HepG2 (cell line): ENCODE data around the gene CDKN3. TPM values are rescaled to one million over a fixed set of nuclear protein-coding genes. Genes with fewer than 3 reads are reported as not detected.

Source experiments
- AKAP8 ChIP-seq: sonication (generic); formaldehyde crosslinking; IDR thresholded peaks from 2 replicates; pipeline ENCODE4 v1.5.1; 2020; ENCODE audit warnings: mild to moderate bottlenecking, missing genetic modification reagents
- ATF7-NPFF ChIP-seq: sonication (generic); formaldehyde crosslinking; IDR thresholded peaks from 2 replicates; pipeline ENCODE4 v1.8.1; 2023; ENCODE audit warnings: mild to moderate bottlenecking, low read depth, missing genetic modification reagents, moderate library complexity
- DPF2 ChIP-seq: sonication (generic); formaldehyde crosslinking; IDR thresholded peaks from 2 replicates; pipeline ENCODE4 v1.4.0; 2020; ENCODE audit warnings: mild to moderate bottlenecking, low read depth, missing genetic modification reagents, borderline replicate concordance
- MEIS1 ChIP-seq: sonication (generic); formaldehyde crosslinking; IDR thresholded peaks from 2 replicates; pipeline ENCODE4 v1.9.0; 2021; ENCODE audit warnings: mild to moderate bottlenecking, missing genetic modification reagents, moderate library complexity, borderline replicate concordance
- NR2F2 ChIP-seq: IDR thresholded peaks from 2 replicates; pipeline ENCODE4 v1.6.1; 2012; ENCODE audit warnings: low read depth, inconsistent platforms, borderline replicate concordance
- RFX5 ChIP-seq: IDR thresholded peaks from 2 replicates; pipeline ENCODE4 v1.6.1; 2011; ENCODE audit warnings: low read depth, low read length, improper control_type of control experiment
- SKI ChIP-seq: fragments of 450-650 bp; IDR thresholded peaks from one replicate; pipeline ENCODE4 v1.6.1; 2018; ENCODE audit warnings: mild to moderate bottlenecking; ENCODE audit not compliant: partially characterized antibody
- THAP11 ChIP-seq: IDR thresholded peaks from 2 replicates; pipeline ENCODE4 v1.6.1; 2016; ENCODE audit warnings: missing biosample characterization, missing genetic modification reagents
- ZBTB20 ChIP-seq: sonication (generic); formaldehyde crosslinking; IDR thresholded peaks from 2 replicates; pipeline ENCODE4 v1.8.1; 2023; ENCODE audit warnings: missing genetic modification reagents, low read depth, mild to moderate bottlenecking, borderline replicate concordance
- ZNF253 ChIP-seq: sonication (generic); formaldehyde crosslinking; IDR thresholded peaks from 2 replicates; pipeline ENCODE4 v1.8.0; 2022; ENCODE audit warnings: mild to moderate bottlenecking, missing genetic modification reagents, borderline replicate concordance
- ZNF292 ChIP-seq: sonication (generic); formaldehyde crosslinking; IDR thresholded peaks from 2 replicates; pipeline ENCODE4 v1.8.1; 2022; ENCODE audit warnings: mild to moderate bottlenecking, low read depth, missing genetic modification reagents, borderline replicate concordance
- ZNF431 ChIP-seq: sonication (generic); formaldehyde crosslinking; IDR thresholded peaks from 2 replicates; pipeline ENCODE4 v1.9.0; 2022; ENCODE audit warnings: missing genetic modification reagents, low read depth, mild to moderate bottlenecking, borderline replicate concordance
- polyA plus RNA-seq, 8 experiments: library from polyadenylated mRNA; depleted of rRNA in 3 of 8; stranded (reverse) in 7 of 8; unstranded in 1 of 8; fragments of >200 nt; fragmentation: Illumina TruSeq in 4 of 8; extraction: Trizol in 4 of 8; gene quantifications; 2 replicates each; pipeline versions ENCODE4 v1.2.1 to v1.2.3, GENCODE V29; 2011 to 2016; ENCODE audit warnings: low read depth in 4 of 8, missing spikeins in 1 of 8, mixed read lengths in 1 of 8; ENCODE audit not compliant: insufficient read depth in 1 of 8
- total RNA-seq, 5 experiments: library from RNA; depleted of rRNA; stranded (reverse); fragments of >200 nt; fragmentation: Illumina TruSeq; extraction: Trizol; gene quantifications; 2 replicates each; pipeline ENCODE4 v1.2.3, GENCODE V29; 2016; ENCODE audit warnings: low read depth in 1 of 5
- TF ChIP-seq, protein P1 (sequence below): sonication (generic); formaldehyde crosslinking; IDR thresholded peaks from 2 replicates; pipeline ENCODE4 v1.4.0; 2020; ENCODE audit warnings: low read depth, missing genetic modification reagents
- TF ChIP-seq, protein P2 (sequence below): sonication (generic); formaldehyde crosslinking; IDR thresholded peaks from 2 replicates; pipeline ENCODE4 v1.4.0; 2020; ENCODE audit warnings: missing genetic modification reagents
- TF ChIP-seq, protein P3 (sequence below): IDR thresholded peaks from 2 replicates; pipeline ENCODE4 v1.6.1; 2016; ENCODE audit warnings: missing biosample characterization, missing genetic modification reagents, low read depth
- TF ChIP-seq, protein P4 (sequence below): sonication (generic); formaldehyde crosslinking; IDR thresholded peaks from 2 replicates; pipeline ENCODE4 v1.8.0; 2022; ENCODE audit warnings: mild to moderate bottlenecking, missing genetic modification reagents, moderate library complexity
- TF ChIP-seq, protein P5 (sequence below): sonication (generic); formaldehyde crosslinking; IDR thresholded peaks from 2 replicates; pipeline ENCODE4 v1.4.0; 2020; ENCODE audit warnings: missing genetic modification reagents, mild to moderate bottlenecking, borderline replicate concordance

Gene CDKN3
- total and polyA plus RNA-seq, 2 of the 13 experiments (the other 11 are each of a cell fraction or from before 2014, with no cell fraction given) = 63.0 to 88.9 TPM

DNA sequence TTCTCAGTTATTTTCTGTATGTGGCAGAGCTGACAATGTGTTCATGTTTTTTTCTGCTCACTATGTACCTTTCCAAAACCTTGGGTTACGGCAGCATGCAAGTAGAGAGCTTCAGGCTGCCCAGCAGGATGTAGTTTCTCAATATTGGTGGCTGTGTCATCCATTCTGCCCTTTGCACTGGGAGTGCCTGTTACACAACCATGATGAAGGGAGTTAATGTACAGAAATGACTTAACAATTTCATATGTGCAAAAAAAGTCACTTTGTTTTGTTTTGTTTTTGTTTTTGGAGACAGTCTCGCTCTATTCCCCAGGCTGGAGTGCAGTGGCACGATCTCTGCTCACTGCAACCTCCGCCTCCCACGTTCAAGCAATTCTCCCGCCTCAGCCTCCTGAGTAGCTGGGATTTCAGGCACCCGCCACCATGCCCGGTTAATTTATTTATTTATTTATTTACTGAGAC, 50.5 kb downstream of the CDKN3 start (continued):
- TF ChIP-seq, protein P1, sequence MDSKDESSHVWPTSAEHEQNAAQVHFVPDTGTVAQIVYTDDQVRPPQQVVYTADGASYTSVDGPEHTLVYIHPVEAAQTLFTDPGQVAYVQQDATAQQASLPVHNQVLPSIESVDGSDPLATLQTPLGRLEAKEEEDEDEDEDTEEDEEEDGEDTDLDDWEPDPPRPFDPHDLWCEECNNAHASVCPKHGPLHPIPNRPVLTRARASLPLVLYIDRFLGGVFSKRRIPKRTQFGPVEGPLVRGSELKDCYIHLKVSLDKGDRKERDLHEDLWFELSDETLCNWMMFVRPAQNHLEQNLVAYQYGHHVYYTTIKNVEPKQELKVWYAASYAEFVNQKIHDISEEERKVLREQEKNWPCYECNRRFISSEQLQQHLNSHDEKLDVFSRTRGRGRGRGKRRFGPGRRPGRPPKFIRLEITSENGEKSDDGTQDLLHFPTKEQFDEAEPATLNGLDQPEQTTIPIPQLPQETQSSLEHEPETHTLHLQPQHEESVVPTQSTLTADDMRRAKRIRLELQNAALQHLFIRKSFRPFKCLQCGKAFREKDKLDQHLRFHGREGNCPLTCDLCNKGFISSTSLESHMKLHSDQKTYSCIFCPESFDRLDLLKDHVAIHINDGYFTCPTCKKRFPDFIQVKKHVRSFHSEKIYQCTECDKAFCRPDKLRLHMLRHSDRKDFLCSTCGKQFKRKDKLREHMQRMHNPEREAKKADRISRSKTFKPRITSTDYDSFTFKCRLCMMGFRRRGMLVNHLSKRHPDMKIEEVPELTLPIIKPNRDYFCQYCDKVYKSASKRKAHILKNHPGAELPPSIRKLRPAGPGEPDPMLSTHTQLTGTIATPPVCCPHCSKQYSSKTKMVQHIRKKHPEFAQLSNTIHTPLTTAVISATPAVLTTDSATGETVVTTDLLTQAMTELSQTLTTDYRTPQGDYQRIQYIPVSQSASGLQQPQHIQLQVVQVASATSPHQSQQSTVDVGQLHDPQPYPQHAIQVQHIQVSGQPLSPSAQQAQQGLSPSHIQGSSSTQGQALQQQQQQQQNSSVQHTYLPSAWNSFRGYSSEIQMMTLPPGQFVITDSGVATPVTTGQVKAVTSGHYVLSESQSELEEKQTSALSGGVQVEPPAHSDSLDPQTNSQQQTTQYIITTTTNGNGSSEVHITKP (CRISPR knock-in tag) = peak; percentile 56; the same call in 1 of the 2 replicates
- TF ChIP-seq ATF7-NPFF (CRISPR knock-in tag) = 0 out of 2 replicates have a peak, but pooled peaks have one; percentile 29
- no peak for TF ChIP-seq AKAP8 (CRISPR knock-in tag)
- peak; percentile 85 for TF ChIP-seq DPF2
- no peak for TF ChIP-seq NR2F2
- TF ChIP-seq, protein P2, sequence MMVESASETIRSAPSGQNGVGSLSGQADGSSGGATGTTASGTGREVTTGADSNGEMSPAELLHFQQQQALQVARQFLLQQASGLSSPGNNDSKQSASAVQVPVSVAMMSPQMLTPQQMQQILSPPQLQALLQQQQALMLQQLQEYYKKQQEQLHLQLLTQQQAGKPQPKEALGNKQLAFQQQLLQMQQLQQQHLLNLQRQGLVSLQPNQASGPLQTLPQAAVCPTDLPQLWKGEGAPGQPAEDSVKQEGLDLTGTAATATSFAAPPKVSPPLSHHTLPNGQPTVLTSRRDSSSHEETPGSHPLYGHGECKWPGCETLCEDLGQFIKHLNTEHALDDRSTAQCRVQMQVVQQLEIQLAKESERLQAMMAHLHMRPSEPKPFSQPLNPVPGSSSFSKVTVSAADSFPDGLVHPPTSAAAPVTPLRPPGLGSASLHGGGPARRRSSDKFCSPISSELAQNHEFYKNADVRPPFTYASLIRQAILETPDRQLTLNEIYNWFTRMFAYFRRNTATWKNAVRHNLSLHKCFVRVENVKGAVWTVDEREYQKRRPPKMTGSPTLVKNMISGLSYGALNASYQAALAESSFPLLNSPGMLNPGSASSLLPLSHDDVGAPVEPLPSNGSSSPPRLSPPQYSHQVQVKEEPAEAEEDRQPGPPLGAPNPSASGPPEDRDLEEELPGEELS (CRISPR knock-in tag) = peak; percentile 85
- peak; percentile 69; the same call in 1 of the 2 replicates for TF ChIP-seq ZNF431
- TF ChIP-seq ZNF253 (CRISPR knock-in tag) = no peak
- TF ChIP-seq RFX5 = no peak
- peak; percentile 43 for TF ChIP-seq SKI
- TF ChIP-seq, protein P3, sequence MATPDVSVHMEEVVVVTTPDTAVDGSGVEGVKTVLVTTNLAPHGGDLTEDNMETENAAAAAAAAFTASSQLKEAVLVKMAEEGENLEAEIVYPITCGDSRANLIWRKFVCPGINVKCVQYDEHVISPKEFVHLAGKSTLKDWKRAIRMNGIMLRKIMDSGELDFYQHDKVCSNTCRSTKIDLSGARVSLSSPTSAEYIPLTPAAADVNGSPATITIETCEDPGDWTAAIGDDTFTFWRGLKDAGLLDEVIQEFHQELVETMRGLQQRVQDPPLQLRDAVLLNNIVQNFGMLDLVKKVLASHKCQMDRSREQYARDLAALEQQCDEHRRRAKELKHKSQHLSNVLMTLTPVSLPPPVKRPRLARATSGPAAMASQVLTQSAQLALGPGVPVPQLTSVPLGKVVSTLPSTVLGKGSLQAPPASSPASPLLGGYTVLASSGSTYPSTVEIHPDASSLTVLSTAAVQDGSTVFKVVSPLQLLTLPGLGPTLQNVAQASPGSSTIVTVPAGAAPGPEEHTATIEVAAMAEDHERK = no peak
- peak; percentile 98; the same call in 1 of the 2 replicates for TF ChIP-seq ZBTB20 (CRISPR knock-in tag)
- peak; percentile 90 for TF ChIP-seq ZNF292
- TF ChIP-seq THAP11 (CRISPR knock-in tag) = peak; percentile 76
- TF ChIP-seq, protein P4, sequence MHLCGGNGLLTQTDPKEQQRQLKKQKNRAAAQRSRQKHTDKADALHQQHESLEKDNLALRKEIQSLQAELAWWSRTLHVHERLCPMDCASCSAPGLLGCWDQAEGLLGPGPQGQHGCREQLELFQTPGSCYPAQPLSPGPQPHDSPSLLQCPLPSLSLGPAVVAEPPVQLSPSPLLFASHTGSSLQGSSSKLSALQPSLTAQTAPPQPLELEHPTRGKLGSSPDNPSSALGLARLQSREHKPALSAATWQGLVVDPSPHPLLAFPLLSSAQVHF (CRISPR knock-in tag) = peak; percentile 49; the same call in 1 of the 2 replicates
- TF ChIP-seq MEIS1 (CRISPR knock-in tag) = 0 out of 2 replicates have a peak, but pooled peaks have one; percentile 42
- TF ChIP-seq, protein P5, sequence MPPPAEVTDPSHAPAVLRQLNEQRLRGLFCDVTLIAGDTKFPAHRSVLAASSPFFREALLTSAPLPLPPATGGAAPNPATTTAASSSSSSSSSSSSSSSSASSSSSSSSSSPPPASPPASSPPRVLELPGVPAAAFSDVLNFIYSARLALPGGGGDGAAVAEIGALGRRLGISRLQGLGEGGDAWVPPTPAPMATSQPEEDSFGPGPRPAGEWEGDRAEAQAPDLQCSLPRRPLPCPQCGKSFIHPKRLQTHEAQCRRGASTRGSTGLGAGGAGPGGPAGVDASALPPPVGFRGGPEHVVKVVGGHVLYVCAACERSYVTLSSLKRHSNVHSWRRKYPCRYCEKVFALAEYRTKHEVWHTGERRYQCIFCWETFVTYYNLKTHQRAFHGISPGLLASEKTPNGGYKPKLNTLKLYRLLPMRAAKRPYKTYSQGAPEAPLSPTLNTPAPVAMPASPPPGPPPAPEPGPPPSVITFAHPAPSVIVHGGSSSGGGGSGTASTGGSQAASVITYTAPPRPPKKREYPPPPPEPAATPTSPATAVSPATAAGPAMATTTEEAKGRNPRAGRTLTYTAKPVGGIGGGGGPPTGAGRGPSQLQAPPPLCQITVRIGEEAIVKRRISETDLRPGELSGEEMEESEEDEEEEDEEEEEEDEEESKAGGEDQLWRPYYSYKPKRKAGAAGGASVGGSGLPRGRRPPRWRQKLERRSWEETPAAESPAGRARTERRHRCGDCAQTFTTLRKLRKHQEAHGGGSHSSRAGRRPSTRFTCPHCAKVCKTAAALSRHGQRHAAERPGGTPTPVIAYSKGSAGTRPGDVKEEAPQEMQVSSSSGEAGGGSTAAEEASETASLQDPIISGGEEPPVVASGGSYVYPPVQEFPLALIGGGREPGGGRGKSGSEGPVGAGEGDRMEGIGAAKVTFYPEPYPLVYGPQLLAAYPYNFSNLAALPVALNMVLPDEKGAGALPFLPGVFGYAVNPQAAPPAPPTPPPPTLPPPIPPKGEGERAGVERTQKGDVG (CRISPR knock-in tag) = no peak
